Measurements from ENCODE around the gene ACOT11. TPM values are rescaled to one million over a fixed set of nuclear protein-coding genes. Genes with fewer than 3 reads are reported as not detected.

Gene ACOT11
- total RNA-seq, 2 donors from 2014 or later, result 43.3 to 82.5 TPM

DNA sequence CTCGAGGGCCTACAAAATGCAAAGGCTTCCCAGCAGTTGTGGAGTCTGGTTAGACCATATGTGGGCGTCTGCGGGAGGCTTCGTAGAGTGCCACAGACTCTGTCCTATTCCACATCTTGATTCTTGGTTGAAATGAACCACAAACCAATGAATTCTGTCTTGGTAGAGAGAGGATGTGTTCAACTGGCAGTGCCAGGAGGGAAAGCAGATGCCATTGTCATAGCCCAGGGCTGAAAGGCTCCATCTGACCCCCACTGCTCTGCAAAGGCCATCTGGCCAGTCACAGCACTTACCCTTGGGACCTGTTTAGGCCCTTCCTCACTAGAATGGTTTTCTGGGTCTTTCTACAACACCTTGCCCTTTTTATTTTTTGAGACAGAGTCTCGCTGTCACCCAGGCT, 22.1 kb downstream of the ACOT11 start:
- no peaks in the 10 kb centered on the region for H3K36me3 ChIP-seq
- no peak overlapping the region for H3K9ac ChIP-seq (ENCODE audit: low read depth in 2 of 2, low read length in 2 of 2)
- no peaks in the 10 kb centered on the region for H3K9me3 ChIP-seq
- H3K27ac ChIP-seq, result no peak overlapping the region
- TF ChIP-seq, protein P1, sequence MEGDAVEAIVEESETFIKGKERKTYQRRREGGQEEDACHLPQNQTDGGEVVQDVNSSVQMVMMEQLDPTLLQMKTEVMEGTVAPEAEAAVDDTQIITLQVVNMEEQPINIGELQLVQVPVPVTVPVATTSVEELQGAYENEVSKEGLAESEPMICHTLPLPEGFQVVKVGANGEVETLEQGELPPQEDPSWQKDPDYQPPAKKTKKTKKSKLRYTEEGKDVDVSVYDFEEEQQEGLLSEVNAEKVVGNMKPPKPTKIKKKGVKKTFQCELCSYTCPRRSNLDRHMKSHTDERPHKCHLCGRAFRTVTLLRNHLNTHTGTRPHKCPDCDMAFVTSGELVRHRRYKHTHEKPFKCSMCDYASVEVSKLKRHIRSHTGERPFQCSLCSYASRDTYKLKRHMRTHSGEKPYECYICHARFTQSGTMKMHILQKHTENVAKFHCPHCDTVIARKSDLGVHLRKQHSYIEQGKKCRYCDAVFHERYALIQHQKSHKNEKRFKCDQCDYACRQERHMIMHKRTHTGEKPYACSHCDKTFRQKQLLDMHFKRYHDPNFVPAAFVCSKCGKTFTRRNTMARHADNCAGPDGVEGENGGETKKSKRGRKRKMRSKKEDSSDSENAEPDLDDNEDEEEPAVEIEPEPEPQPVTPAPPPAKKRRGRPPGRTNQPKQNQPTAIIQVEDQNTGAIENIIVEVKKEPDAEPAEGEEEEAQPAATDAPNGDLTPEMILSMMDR (IDR thresholded peaks at IDR 0.05), result no peak
- no peaks in the 10 kb centered on the region for H3K27me3 ChIP-seq
- no peaks in the 10 kb centered on the region for H3K4me1 ChIP-seq
- intact Hi-C loops (cut with DNase I), result no loop called here
- no peak for DNase-seq
- H3K4me3 ChIP-seq, result no peak overlapping the region

DNA sequence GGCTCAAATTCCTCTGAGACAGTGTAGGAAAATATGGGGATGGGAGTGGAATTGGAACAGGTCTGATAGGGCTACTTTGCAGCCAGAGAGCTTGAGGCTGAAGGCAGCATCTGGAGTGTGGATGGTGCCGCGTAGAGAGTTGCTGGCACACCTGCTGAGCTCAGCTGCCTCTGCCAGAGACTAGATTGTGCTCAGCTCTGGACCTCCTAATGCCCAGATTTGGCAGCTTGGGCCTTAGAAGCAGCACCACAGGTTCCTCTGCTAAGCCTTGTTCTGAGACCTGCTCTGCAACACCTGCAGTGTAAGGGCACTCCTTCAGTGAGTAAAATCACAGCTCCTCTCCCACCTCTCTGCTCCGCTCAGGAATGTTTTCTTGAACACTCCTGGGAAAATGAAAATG, 23.3 kb downstream of the ACOT11 start:
- TF ChIP-seq, protein P1 (IDR thresholded peaks at IDR 0.05), result no peak
- H3K4me3 ChIP-seq, result no peak overlapping the region
- H3K27ac ChIP-seq, result no peak overlapping the region
- H3K9ac ChIP-seq (ENCODE audit: low read depth in 2 of 2, low read length in 2 of 2), result no peak overlapping the region
- intact Hi-C loops (cut with DNase I), result no loop called here
- H3K9me3 ChIP-seq, result no peaks in the 10 kb centered on the region
- DNase-seq, result no peak
- H3K27me3 ChIP-seq, result no peaks in the 10 kb centered on the region
- H3K4me1 ChIP-seq, result no peaks in the 10 kb centered on the region
- no peaks in the 10 kb centered on the region for H3K36me3 ChIP-seq

DNA sequence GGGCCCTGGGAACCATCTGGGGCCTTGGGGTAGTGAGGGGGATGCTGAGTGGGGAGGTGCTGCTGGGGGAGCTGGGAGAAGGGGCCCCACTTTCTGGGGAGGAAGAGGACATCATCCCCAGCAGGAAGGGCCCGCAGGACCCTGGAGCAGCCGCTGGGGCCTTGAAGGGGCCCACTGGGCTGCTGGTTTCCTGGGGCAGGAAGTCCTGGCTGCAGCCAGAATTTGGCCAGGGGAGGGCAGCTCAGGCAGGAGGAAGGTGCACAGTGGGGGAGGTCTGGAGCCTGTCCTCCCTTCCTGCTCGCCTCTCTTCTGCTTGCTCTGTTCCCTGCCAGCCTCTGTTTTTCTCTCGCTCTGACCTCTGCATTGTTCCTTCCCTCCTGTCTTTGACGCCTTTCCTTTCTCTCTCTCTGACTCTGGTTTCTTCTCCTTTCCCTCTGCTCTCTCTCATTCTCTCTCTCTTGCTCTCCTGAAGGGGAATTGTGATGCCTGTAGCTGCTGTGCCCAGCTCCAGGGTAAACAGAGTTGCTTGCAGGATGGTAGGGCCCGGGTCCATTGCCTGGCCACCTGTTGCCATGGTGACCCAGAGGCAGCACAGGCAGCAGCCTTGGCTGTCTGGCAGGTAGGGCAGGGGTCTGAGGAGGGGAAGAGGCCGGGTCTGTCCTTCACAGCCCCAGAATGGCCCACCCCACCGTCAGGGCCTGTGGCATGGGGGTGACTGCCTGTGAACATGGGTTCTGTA, 23.9 kb downstream of the ACOT11 start:
- DNase-seq, result no peak
- no peak overlapping the region for H3K4me3 ChIP-seq
- no peak overlapping the region for H3K9ac ChIP-seq (ENCODE audit: low read depth in 2 of 2, low read length in 2 of 2)
- TF ChIP-seq, protein P1 (IDR thresholded peaks at IDR 0.05), result no peak
- no peaks in the 10 kb centered on the region for H3K36me3 ChIP-seq
- no peaks in the 10 kb centered on the region for H3K27me3 ChIP-seq
- no peaks in the 10 kb centered on the region for H3K9me3 ChIP-seq
- intact Hi-C loops (cut with DNase I), result no loop called here
- H3K27ac ChIP-seq, result no peak overlapping the region
- H3K4me1 ChIP-seq, result no peaks in the 10 kb centered on the region

DNA sequence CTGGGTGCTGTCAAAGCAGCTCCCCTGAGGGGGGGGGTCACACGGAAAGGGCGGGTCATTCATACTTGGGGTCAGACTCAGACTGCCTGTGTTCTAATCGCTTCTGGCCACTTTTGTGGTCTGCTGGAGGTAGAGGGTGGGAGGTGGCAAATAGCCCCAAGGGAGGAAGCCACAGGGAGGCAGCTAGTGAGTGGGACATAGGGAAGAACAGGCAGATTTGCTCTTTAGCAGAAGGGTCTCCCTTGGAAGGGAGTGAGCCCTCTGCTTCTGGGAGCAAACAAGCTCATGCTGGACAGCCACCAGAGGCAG, 24.5 kb downstream of the ACOT11 start:
- H3K9ac ChIP-seq (ENCODE audit: low read depth in 2 of 2, low read length in 2 of 2), result no peak overlapping the region
- no peak for DNase-seq
- intact Hi-C loops (cut with DNase I), result no loop called here
- no peaks in the 10 kb centered on the region for H3K27me3 ChIP-seq
- H3K36me3 ChIP-seq, result no peaks in the 10 kb centered on the region
- no peak overlapping the region for H3K27ac ChIP-seq
- no peaks in the 10 kb centered on the region for H3K9me3 ChIP-seq
- TF ChIP-seq, protein P1 (IDR thresholded peaks at IDR 0.05), result no peak
- no peak overlapping the region for H3K4me3 ChIP-seq
- H3K4me1 ChIP-seq, result no peaks in the 10 kb centered on the region

GRCh38 chr1:54574158-54574778, 26.2 kb downstream of the ACOT11 start:
- H3K27ac ChIP-seq, result no peak overlapping the region
- no peaks in the 10 kb centered on the region for H3K36me3 ChIP-seq
- no peaks in the 10 kb centered on the region for H3K27me3 ChIP-seq
- no peak overlapping the region for H3K4me3 ChIP-seq
- no peak for DNase-seq
- no peaks in the 10 kb centered on the region for H3K4me1 ChIP-seq
- no peaks in the 10 kb centered on the region for H3K9me3 ChIP-seq
- intact Hi-C loops (cut with DNase I), result no loop called here
- H3K9ac ChIP-seq (ENCODE audit: low read depth in 2 of 2, low read length in 2 of 2), result no peak overlapping the region
- TF ChIP-seq, protein P1 (IDR thresholded peaks at IDR 0.05), result no peak
